H9 (cell line): Measurements from ENCODE around the gene PTPN2. TPM values are rescaled to one million over a fixed set of nuclear protein-coding genes. Genes with fewer than 3 reads are reported as not detected.

Experiments used
- DNase-seq: peaks from one replicate; pipeline ENCODE4 v3.0.0-alpha.2; 2017
- H2AFZ ChIP-seq: one replicate; pipeline ENCODE4 v1.6.1; 2013; ENCODE audit warnings: mild to moderate bottlenecking, low read length, control low read depth, moderate library complexity
- H2AK5ac ChIP-seq: 2 replicates; pipeline ENCODE4 v1.6.1; 2013; ENCODE audit warnings: low read length, control low read depth, mixed read lengths; ENCODE audit not compliant: insufficient read length
- H2BK120ac ChIP-seq: one replicate; pipeline ENCODE4 v1.6.1; 2013; ENCODE audit warnings: low read depth, mild to moderate bottlenecking, low read length, control low read depth, inconsistent platforms; ENCODE audit not compliant: poor library complexity, severe bottlenecking
- H2BK12ac ChIP-seq: 2 replicates; pipeline ENCODE4 v1.6.1; 2013; ENCODE audit warnings: low read length, control low read depth, mixed read lengths, low read depth; ENCODE audit not compliant: insufficient read length
- H2BK15ac ChIP-seq: 2 replicates; pipeline ENCODE4 v1.6.1; 2013; ENCODE audit warnings: low read depth, low read length, control low read depth
- H2BK20ac ChIP-seq: one replicate; pipeline ENCODE4 v1.6.1; 2013; ENCODE audit warnings: low read depth, mild to moderate bottlenecking, low read length, control low read depth, inconsistent platforms; ENCODE audit not compliant: poor library complexity, severe bottlenecking
- H2BK5ac ChIP-seq: 2 replicates; pipeline ENCODE4 v1.6.1; 2013; ENCODE audit warnings: low read length, control low read depth, mixed read lengths; ENCODE audit not compliant: insufficient read length
- H3K14ac ChIP-seq: 2 replicates; pipeline ENCODE4 v1.6.1; 2013; ENCODE audit warnings: low read length, control low read depth; ENCODE audit not compliant: insufficient read depth
- H3K18ac ChIP-seq: 2 replicates; pipeline ENCODE4 v1.6.1; 2013; ENCODE audit warnings: low read depth, mild to moderate bottlenecking, mixed read lengths, low read length, control low read depth; ENCODE audit not compliant: insufficient read length
- H3K23ac ChIP-seq: 2 replicates; pipeline ENCODE4 v1.6.1; 2013; ENCODE audit warnings: low read length, control low read depth, mixed read lengths, low read depth; ENCODE audit not compliant: insufficient read length
- H3K23me2 ChIP-seq: 2 replicates; pipeline ENCODE4 v1.6.1; 2013; ENCODE audit warnings: low read depth, mild to moderate bottlenecking, mixed read lengths, low read length, control low read depth; ENCODE audit not compliant: insufficient read length, poor library complexity, severe bottlenecking
- H3K27ac ChIP-seq: 2 replicates; pipeline ENCODE4 v1.5.1; 2013; ENCODE audit warnings: low read length, control low read depth, mixed read lengths, low read depth; ENCODE audit not compliant: insufficient read length
- H3K27me3 ChIP-seq: 2 replicates; pipeline ENCODE4 v1.6.1; 2013; ENCODE audit warnings: low read length, control low read depth, inconsistent platforms; ENCODE audit not compliant: insufficient read depth
- H3K4ac ChIP-seq: 2 replicates; pipeline ENCODE4 v1.6.1; 2013; ENCODE audit warnings: low read depth, mild to moderate bottlenecking, control low read depth, inconsistent platforms, low read length, moderate library complexity
- H3K4me1 ChIP-seq: 2 replicates; pipeline ENCODE4 v1.6.1; 2013; ENCODE audit warnings: low read length, control low read depth, inconsistent platforms; ENCODE audit not compliant: insufficient read depth
- H3K4me2 ChIP-seq: 2 replicates; pipeline ENCODE4 v1.6.1; 2013; ENCODE audit warnings: low read length, control low read depth, mixed read lengths; ENCODE audit not compliant: insufficient read length, insufficient read depth
- H3K56ac ChIP-seq: 2 replicates; pipeline ENCODE4 v1.6.1; 2013; ENCODE audit warnings: low read depth, mild to moderate bottlenecking, mixed read lengths, low read length, control low read depth; ENCODE audit not compliant: insufficient read length
- H3K79me1 ChIP-seq: 2 replicates; pipeline ENCODE4 v1.6.1; 2013; ENCODE audit warnings: low read depth, mild to moderate bottlenecking, moderate library complexity, low read length, control low read depth, inconsistent platforms; ENCODE audit not compliant: insufficient read depth, poor library complexity, severe bottlenecking
- H3K79me2 ChIP-seq: 2 replicates; pipeline ENCODE4 v1.6.1; 2013; ENCODE audit warnings: low read length, control low read depth, inconsistent platforms; ENCODE audit not compliant: insufficient read depth
- H3K9ac ChIP-seq: 2 replicates; pipeline ENCODE4 v1.6.1; 2013; ENCODE audit warnings: low read length, control low read depth, mixed read lengths; ENCODE audit not compliant: insufficient read length; ENCODE audit errors: extremely low read depth
- H3K9me3 ChIP-seq: one replicate; pipeline ENCODE4 v1.6.1; 2013; ENCODE audit warnings: low read depth, low read length, inconsistent platforms; ENCODE audit not compliant: control insufficient read depth
- H3T11ph ChIP-seq: one replicate; pipeline ENCODE4 v1.6.1; 2013; ENCODE audit warnings: mild to moderate bottlenecking, low read length, control low read depth, inconsistent platforms
- H4K20me1 ChIP-seq: one replicate; pipeline ENCODE4 v1.6.1; 2013; ENCODE audit not compliant: control insufficient read depth, insufficient read length, insufficient read depth
- H4K5ac ChIP-seq: 2 replicates; pipeline ENCODE4 v1.6.1; 2013; ENCODE audit warnings: low read depth, mild to moderate bottlenecking, mixed read lengths, low read length, control low read depth; ENCODE audit not compliant: insufficient read length
- H4K8ac ChIP-seq: replicated peaks from 2 replicates; pipeline ENCODE4 v1.6.1; 2013; ENCODE audit warnings: low read length, control low read depth, mixed read lengths, low read depth; ENCODE audit not compliant: insufficient read length
- H4K91ac ChIP-seq: 2 replicates; pipeline ENCODE4 v1.6.1; 2013; ENCODE audit warnings: low read depth, mild to moderate bottlenecking, moderate library complexity, mixed read lengths, low read length, control low read depth; ENCODE audit not compliant: insufficient read length
- H3K27ac Mint-ChIP-seq, 3 experiments: 2 replicates in 2 of 3; 3 replicates in 1 of 3; pipeline ENCODE4 v1.8.0; 2020 to 2021; ENCODE audit warnings: mixed read lengths in 3 of 3, mild to moderate bottlenecking in 1 of 3, moderate library complexity in 1 of 3
- H3K27me3 Mint-ChIP-seq: 2 replicates; pipeline ENCODE4 v1.8.0; 2021; ENCODE audit warnings: low read depth, mild to moderate bottlenecking, moderate library complexity, mixed read lengths
- H3K36me3 Mint-ChIP-seq, 3 experiments: 2 replicates in 2 of 3; 3 replicates in 1 of 3; pipeline ENCODE4 v1.8.0; 2020 to 2021; ENCODE audit warnings: low read depth in 3 of 3, mixed read lengths in 3 of 3; ENCODE audit not compliant: insufficient read depth in 1 of 3
- H3K4me1 Mint-ChIP-seq, 2 experiments: 2 replicates each; pipeline ENCODE4 v1.8.0; 2020; ENCODE audit warnings: mixed read lengths in 2 of 2
- H3K4me3 Mint-ChIP-seq, 2 experiments: 2 replicates in 1 of 2; 3 replicates in 1 of 2; pipeline ENCODE4 v1.8.0; 2020 to 2021; ENCODE audit warnings: mild to moderate bottlenecking in 2 of 2, mixed read lengths in 2 of 2, moderate library complexity in 1 of 2
- H3K9me3 Mint-ChIP-seq, 2 experiments: 2 replicates in 1 of 2; 3 replicates in 1 of 2; pipeline ENCODE4 v1.8.0; 2020; ENCODE audit warnings: mild to moderate bottlenecking in 2 of 2, mixed read lengths in 2 of 2, moderate library complexity in 1 of 2
- WGBS: extraction: QIAGEN DNeasy Blood & Tissue Kit; methylation state at CpG from one replicate; pipeline ENCODE4 v1.1.7; 2013; ENCODE audit warnings: missing lambda C conversion rate, low lambda C conversion rate, mixed read lengths; ENCODE audit not compliant: insufficient read length; ENCODE audit errors: extremely low coverage; 5-methylcytosine and 5-hydroxymethylcytosine counted together
- total RNA-seq: library from RNA; stranded (reverse); gene quantifications from 2 replicates; pipeline ENCODE4 v1.2.1, GENCODE V29; 2021
- TF ChIP-seq, protein P1 (sequence below): fragments of 200-600 bp; sonication (generic); conservative IDR thresholded peaks from 3 replicates; pipeline ENCODE4 v1.8.0; 2021; ENCODE audit warnings: antibody characterized with exemption, mild to moderate bottlenecking

PTPN2 gene
- total RNA-seq, 1 experiment from 2014 or later = 48.7 TPM

DNA sequence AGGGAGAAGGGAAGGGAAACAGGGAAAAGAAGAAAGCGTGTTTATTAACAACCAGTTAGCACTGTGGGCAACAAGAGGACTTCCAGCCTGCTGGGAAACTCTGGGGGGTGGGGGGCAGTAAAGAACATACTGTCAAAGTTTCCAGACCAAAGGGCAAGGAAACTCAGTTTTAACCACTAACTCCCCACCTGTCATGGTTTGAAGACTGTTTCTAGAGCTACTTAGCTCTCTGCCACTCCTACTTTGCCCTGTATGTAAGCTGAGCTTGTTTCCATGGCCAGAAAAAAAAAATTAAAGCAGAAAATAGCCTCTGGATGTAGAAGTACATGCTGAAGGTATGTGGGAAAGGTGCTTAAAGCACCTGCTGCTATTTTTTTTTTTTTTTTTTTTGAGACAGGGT is 11.0 kb upstream of the PTPN2 start:
- Histone ChIP-seq H3K9me3 (no peaks in the 10 kb centered on the region), H3K23me2 (no peaks in the 10 kb centered on the region), H3K79me1 (no peaks in the 10 kb centered on the region), H3T11ph (no peak overlapping the region), H4K5ac (no peak overlapping the region), H2BK5ac (no peak overlapping the region), H2BK12ac (no peak overlapping the region), H2AFZ (no peak overlapping the region), H2AK5ac (no peak overlapping the region), H4K8ac (no peak overlapping the region), H4K91ac (no peak overlapping the region), H3K9ac (no peak overlapping the region), H2BK20ac (no peak overlapping the region), H3K27ac (no peak overlapping the region), H3K18ac (no peak overlapping the region), H3K56ac (no peak overlapping the region), H4K20me1 (no peaks in the 10 kb centered on the region), H3K4me2 (no peak overlapping the region), H2BK15ac (no peak overlapping the region), H3K23ac (no peak overlapping the region), H2BK120ac (no peak overlapping the region), H3K4me1 (no peaks in the 10 kb centered on the region; the same call in 1 of the 2 replicates), H3K79me2 (no peaks in the 10 kb centered on the region), H3K4ac (no peak overlapping the region), H3K14ac (no peak overlapping the region), H3K27me3 (no peaks in the 10 kb centered on the region)
- no peak for DNase-seq
- Mint-ChIP-seq H3K4me1 (peaks cover 6% of the 10 kb centered on the region in 2 experiments; a peak in 3 of 4 replicates), H3K27me3 (no peaks in the 10 kb centered on the region; the same call in 1 of the 2 replicates), H3K9me3 (peaks cover 6 to 8% of the 10 kb centered on the region in 2 experiments), H3K27ac (no peak overlapping the region), H3K36me3 (peaks cover 0 to 8% (median 3%) of the 10 kb centered on the region in 3 experiments; a peak in 3 of 7 replicates), H3K4me3 (no peak overlapping the region)
- WGBS = no CpG with 5 or more reads among the region's 1 CpG
- TF ChIP-seq, protein P1, sequence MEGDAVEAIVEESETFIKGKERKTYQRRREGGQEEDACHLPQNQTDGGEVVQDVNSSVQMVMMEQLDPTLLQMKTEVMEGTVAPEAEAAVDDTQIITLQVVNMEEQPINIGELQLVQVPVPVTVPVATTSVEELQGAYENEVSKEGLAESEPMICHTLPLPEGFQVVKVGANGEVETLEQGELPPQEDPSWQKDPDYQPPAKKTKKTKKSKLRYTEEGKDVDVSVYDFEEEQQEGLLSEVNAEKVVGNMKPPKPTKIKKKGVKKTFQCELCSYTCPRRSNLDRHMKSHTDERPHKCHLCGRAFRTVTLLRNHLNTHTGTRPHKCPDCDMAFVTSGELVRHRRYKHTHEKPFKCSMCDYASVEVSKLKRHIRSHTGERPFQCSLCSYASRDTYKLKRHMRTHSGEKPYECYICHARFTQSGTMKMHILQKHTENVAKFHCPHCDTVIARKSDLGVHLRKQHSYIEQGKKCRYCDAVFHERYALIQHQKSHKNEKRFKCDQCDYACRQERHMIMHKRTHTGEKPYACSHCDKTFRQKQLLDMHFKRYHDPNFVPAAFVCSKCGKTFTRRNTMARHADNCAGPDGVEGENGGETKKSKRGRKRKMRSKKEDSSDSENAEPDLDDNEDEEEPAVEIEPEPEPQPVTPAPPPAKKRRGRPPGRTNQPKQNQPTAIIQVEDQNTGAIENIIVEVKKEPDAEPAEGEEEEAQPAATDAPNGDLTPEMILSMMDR = no peak
